ENCODE data around the gene VSTM1.

DNA sequence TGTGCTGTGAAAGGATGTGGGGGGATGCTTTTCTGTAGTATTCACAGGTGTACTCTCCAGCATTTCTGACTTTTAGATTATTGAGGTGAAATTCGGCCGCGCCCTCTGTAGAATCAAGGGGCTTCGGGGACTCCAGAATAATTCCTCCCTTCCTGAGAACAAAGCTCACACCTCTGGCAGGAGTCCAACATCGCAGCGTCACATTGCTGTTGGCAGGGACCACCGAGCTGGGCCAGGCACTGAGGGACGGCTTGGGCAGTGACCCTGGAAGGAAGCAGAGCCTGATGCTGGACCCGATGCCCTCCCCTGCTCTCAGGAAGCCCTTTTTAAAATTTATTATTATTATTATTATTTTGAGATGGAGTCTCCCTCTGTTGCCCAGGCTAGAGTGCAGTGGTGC is 11.2 kb upstream of the VSTM1 start:
- TF ChIP-seq, protein P1, sequence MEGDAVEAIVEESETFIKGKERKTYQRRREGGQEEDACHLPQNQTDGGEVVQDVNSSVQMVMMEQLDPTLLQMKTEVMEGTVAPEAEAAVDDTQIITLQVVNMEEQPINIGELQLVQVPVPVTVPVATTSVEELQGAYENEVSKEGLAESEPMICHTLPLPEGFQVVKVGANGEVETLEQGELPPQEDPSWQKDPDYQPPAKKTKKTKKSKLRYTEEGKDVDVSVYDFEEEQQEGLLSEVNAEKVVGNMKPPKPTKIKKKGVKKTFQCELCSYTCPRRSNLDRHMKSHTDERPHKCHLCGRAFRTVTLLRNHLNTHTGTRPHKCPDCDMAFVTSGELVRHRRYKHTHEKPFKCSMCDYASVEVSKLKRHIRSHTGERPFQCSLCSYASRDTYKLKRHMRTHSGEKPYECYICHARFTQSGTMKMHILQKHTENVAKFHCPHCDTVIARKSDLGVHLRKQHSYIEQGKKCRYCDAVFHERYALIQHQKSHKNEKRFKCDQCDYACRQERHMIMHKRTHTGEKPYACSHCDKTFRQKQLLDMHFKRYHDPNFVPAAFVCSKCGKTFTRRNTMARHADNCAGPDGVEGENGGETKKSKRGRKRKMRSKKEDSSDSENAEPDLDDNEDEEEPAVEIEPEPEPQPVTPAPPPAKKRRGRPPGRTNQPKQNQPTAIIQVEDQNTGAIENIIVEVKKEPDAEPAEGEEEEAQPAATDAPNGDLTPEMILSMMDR (IDR thresholded peaks at IDR 0.05) = no peak
- TF ChIP-seq EP300 (IDR thresholded peaks at IDR 0.05) = no peak
- TF ChIP-seq POLR2A (IDR thresholded peaks at IDR 0.05) = no peak
